Panc1 (cell line): ENCODE measurements around the gene ZBTB20.

Source experiments
- POLR2AphosphoS5 ChIP-seq: IDR thresholded peaks from 2 replicates; pipeline ENCODE4 v1.6.1; 2012; ENCODE audit warnings: mild to moderate bottlenecking, low read depth, low read length, moderate library complexity
- SIN3A ChIP-seq: IDR thresholded peaks from 2 replicates; pipeline ENCODE4 v1.6.1; 2012; ENCODE audit warnings: low read depth, mild to moderate bottlenecking, low read length, moderate library complexity, borderline replicate concordance; ENCODE audit not compliant: insufficient read depth
- TCF7L2 ChIP-seq: IDR thresholded peaks from 2 replicates; pipeline ENCODE4 v1.6.1; 2011; ENCODE audit warnings: mild to moderate bottlenecking, low read depth, low read length, inconsistent platforms
- TF ChIP-seq, protein P1 (sequence below): fragments of 450-650 bp; IDR thresholded peaks from 2 replicates; pipeline ENCODE4 v1.5.1; 2017; ENCODE audit warnings: mild to moderate bottlenecking
- TF ChIP-seq, protein P2 (sequence below), 2 experiments: IDR thresholded peaks; 2 replicates each; pipeline ENCODE4 v1.6.1; 2011 to 2012; ENCODE audit warnings: low read depth in 2 of 2, control low read depth in 1 of 2, low read length in 1 of 2, mild to moderate bottlenecking in 1 of 2, moderate library complexity in 1 of 2; ENCODE audit not compliant: insufficient read depth in 1 of 2

DNA sequence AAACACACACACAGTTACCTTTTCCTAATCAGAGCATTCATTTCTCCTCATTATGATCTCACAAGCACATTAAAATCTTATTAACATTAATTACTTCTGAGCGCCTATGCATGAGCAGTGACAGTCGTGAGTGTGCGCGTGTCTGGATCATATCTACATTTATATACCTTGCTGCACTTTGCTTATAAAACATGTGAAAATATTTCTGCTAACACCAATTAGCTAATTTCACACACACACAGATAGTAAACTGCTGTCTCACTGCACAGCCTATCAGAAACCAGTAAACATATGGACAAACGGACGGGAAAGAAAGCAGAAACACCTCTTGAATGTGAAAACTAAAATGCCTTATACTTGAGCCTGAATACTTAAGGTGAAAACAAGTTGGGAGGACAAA is 64.8 kb downstream of the ZBTB20 start:
- TF ChIP-seq POLR2AphosphoS5 (no peak), SIN3A (no peak), TCF7L2 (no peak)
- TF ChIP-seq, protein P1, sequence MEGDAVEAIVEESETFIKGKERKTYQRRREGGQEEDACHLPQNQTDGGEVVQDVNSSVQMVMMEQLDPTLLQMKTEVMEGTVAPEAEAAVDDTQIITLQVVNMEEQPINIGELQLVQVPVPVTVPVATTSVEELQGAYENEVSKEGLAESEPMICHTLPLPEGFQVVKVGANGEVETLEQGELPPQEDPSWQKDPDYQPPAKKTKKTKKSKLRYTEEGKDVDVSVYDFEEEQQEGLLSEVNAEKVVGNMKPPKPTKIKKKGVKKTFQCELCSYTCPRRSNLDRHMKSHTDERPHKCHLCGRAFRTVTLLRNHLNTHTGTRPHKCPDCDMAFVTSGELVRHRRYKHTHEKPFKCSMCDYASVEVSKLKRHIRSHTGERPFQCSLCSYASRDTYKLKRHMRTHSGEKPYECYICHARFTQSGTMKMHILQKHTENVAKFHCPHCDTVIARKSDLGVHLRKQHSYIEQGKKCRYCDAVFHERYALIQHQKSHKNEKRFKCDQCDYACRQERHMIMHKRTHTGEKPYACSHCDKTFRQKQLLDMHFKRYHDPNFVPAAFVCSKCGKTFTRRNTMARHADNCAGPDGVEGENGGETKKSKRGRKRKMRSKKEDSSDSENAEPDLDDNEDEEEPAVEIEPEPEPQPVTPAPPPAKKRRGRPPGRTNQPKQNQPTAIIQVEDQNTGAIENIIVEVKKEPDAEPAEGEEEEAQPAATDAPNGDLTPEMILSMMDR = no peak
- TF ChIP-seq, protein P2, sequence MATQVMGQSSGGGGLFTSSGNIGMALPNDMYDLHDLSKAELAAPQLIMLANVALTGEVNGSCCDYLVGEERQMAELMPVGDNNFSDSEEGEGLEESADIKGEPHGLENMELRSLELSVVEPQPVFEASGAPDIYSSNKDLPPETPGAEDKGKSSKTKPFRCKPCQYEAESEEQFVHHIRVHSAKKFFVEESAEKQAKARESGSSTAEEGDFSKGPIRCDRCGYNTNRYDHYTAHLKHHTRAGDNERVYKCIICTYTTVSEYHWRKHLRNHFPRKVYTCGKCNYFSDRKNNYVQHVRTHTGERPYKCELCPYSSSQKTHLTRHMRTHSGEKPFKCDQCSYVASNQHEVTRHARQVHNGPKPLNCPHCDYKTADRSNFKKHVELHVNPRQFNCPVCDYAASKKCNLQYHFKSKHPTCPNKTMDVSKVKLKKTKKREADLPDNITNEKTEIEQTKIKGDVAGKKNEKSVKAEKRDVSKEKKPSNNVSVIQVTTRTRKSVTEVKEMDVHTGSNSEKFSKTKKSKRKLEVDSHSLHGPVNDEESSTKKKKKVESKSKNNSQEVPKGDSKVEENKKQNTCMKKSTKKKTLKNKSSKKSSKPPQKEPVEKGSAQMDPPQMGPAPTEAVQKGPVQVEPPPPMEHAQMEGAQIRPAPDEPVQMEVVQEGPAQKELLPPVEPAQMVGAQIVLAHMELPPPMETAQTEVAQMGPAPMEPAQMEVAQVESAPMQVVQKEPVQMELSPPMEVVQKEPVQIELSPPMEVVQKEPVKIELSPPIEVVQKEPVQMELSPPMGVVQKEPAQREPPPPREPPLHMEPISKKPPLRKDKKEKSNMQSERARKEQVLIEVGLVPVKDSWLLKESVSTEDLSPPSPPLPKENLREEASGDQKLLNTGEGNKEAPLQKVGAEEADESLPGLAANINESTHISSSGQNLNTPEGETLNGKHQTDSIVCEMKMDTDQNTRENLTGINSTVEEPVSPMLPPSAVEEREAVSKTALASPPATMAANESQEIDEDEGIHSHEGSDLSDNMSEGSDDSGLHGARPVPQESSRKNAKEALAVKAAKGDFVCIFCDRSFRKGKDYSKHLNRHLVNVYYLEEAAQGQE (IDR thresholded peaks at IDR 0.05; ENCODE audit: insufficient read depth in 1 of 2, low read depth in 2 of 2, low read length in 1 of 2) = no peak
